Neural progenitor cell (in vitro differentiated cells): Measurements from ENCODE around the gene HMCN1.

Experiments used
- EZH2phosphoT487 ChIP-seq: fragments of 200-600 bp; sonication (generic); IDR thresholded peaks from 2 replicates; pipeline ENCODE4 v1.6.1; 2017; ENCODE audit warnings: antibody characterized with exemption
- TF ChIP-seq, protein P1 (sequence below): fragments of 200-600 bp; sonication (generic); IDR thresholded peaks from 2 replicates; pipeline ENCODE4 v1.5.1; 2017; ENCODE audit warnings: antibody characterized with exemption, mild to moderate bottlenecking

DNA sequence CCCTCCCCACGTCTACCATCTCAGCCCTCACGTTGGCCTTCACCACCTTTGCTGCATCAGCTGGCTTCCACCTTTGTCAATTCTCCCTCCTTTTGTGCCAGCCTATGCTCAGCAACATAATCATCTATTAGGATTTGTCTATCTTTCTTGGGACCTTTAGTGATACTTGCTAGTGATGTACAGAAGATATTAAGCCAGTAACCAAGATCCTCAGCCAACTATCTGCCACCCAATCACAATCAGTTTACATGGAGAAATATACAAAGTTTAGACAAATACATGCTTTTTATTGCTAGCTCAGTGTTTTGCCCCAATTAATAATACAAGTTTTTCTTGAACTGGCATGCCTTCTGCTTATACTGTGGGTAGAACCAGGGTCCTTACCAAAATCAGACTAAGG is 468.6 kb downstream of the HMCN1 start:
- TF ChIP-seq, protein P1, sequence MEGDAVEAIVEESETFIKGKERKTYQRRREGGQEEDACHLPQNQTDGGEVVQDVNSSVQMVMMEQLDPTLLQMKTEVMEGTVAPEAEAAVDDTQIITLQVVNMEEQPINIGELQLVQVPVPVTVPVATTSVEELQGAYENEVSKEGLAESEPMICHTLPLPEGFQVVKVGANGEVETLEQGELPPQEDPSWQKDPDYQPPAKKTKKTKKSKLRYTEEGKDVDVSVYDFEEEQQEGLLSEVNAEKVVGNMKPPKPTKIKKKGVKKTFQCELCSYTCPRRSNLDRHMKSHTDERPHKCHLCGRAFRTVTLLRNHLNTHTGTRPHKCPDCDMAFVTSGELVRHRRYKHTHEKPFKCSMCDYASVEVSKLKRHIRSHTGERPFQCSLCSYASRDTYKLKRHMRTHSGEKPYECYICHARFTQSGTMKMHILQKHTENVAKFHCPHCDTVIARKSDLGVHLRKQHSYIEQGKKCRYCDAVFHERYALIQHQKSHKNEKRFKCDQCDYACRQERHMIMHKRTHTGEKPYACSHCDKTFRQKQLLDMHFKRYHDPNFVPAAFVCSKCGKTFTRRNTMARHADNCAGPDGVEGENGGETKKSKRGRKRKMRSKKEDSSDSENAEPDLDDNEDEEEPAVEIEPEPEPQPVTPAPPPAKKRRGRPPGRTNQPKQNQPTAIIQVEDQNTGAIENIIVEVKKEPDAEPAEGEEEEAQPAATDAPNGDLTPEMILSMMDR: no peak
- no peak for TF ChIP-seq EZH2phosphoT487
